Measurements from ENCODE around the gene TMOD1. TPM values are rescaled to one million over a fixed set of nuclear protein-coding genes. Genes with fewer than 3 reads are reported as not detected.
"Not testable (repeated sequence)": the region's sequence is repeated elsewhere in the genome, so short reads cannot be mapped to it uniquely, and the experiment has no call there.

Gene TMOD1
- total RNA-seq, 2 donors from 2014 or later = 0.86 to 0.94 TPM

- Mint-ChIP-seq H3K27me3 (no peaks in the 10 kb centered on the region), H3K4me1 (no peaks in the 10 kb centered on the region), H3K27ac (no peak overlapping the region), H3K36me3 (ENCODE audit: low read depth) (peaks cover 10% of the 10 kb centered on the region), H3K4me3 (no peak overlapping the region)
- DNase-seq (no peak), ATAC-seq (no peak)
- H3K9me3 ChIP-seq (ENCODE audit: control insufficient read depth, low read length, poor library complexity, severe bottlenecking) = no peaks in the 10 kb centered on the region
Measured at GRCh38 chr9:97479496-97480159, 21.8 kb upstream of the TMOD1 start.

- no peak overlapping the region for H3K27ac Mint-ChIP-seq
- H3K4me1 Mint-ChIP-seq = no peaks in the 10 kb centered on the region
- no peak overlapping the region for H3K4me3 Mint-ChIP-seq
- no peaks in the 10 kb centered on the region for H3K27me3 Mint-ChIP-seq
- no peaks in the 10 kb centered on the region for H3K9me3 ChIP-seq (ENCODE audit: control insufficient read depth, low read length, poor library complexity, severe bottlenecking)
- ATAC-seq (no peak), DNase-seq (no peak)
- H3K36me3 Mint-ChIP-seq (ENCODE audit: low read depth) = peaks cover 7% of the 10 kb centered on the region
Measured at GRCh38 chr9:97480174-97480573, 21.3 kb upstream of the TMOD1 start.

GRCh38 chr9:97480749-97481148 is 20.7 kb upstream of the TMOD1 start:
- Mint-ChIP-seq H3K27me3 (no peaks in the 10 kb centered on the region), H3K36me3 (ENCODE audit: low read depth) (peaks cover 7% of the 10 kb centered on the region)
- ATAC-seq = no peak

GRCh38 chr9:97484134-97484533 is 17.3 kb upstream of the TMOD1 start:
- H3K27ac Mint-ChIP-seq = no peak overlapping the region
- no peaks in the 10 kb centered on the region for H3K27me3 Mint-ChIP-seq
- H3K4me3 Mint-ChIP-seq = no peak overlapping the region
- H3K9me3 ChIP-seq (ENCODE audit: control insufficient read depth, low read length, poor library complexity, severe bottlenecking) = no peaks in the 10 kb centered on the region
- peaks cover 9% of the 10 kb centered on the region for H3K36me3 Mint-ChIP-seq (ENCODE audit: low read depth)
- DNase-seq (no peak), ATAC-seq (no peak)
- no peaks in the 10 kb centered on the region for H3K4me1 Mint-ChIP-seq

More at GRCh38 chr9:97480749-97481148, 20.7 kb upstream of the TMOD1 start:
- Mint-ChIP-seq H3K4me1 (no peaks in the 10 kb centered on the region), H3K27ac (no peak overlapping the region), H3K4me3 (no peak overlapping the region)
- no peaks in the 10 kb centered on the region for H3K9me3 ChIP-seq (ENCODE audit: control insufficient read depth, low read length, poor library complexity, severe bottlenecking)
- DNase-seq = no peak

- Mint-ChIP-seq H3K27me3 (no peaks in the 10 kb centered on the region), H3K27ac (no peak overlapping the region), H3K4me1 (peaks cover 2% of the 10 kb centered on the region), H3K36me3 (ENCODE audit: low read depth) (peaks cover 10% of the 10 kb centered on the region), H3K4me3 (no peak overlapping the region)
- DNase-seq = no peak
- no peaks in the 10 kb centered on the region for H3K9me3 ChIP-seq (ENCODE audit: control insufficient read depth, low read length, poor library complexity, severe bottlenecking)
- no peak for ATAC-seq
Measured at GRCh38 chr9:97487107-97487506, 14.4 kb upstream of the TMOD1 start.

GRCh38 chr9:97487861-97488260 is 13.6 kb upstream of the TMOD1 start:
- Mint-ChIP-seq H3K4me1 (peaks cover 2% of the 10 kb centered on the region), H3K36me3 (ENCODE audit: low read depth) (peaks cover 11% of the 10 kb centered on the region), H3K27me3 (no peaks in the 10 kb centered on the region), H3K27ac (no peak overlapping the region), H3K4me3 (no peak overlapping the region)
- no peaks in the 10 kb centered on the region for H3K9me3 ChIP-seq (ENCODE audit: control insufficient read depth, low read length, poor library complexity, severe bottlenecking)
- ATAC-seq (no peak), DNase-seq (no peak)

GRCh38 chr9:97491216-97491999 is 10.1 kb upstream of the TMOD1 start:
- ATAC-seq = no peak
- peaks cover 2% of the 10 kb centered on the region for H3K4me1 Mint-ChIP-seq
- H3K27ac Mint-ChIP-seq = no peak overlapping the region
- peaks cover 17% of the 10 kb centered on the region for H3K36me3 Mint-ChIP-seq (ENCODE audit: low read depth)
- no peaks in the 10 kb centered on the region for H3K9me3 ChIP-seq (ENCODE audit: control insufficient read depth, low read length, poor library complexity, severe bottlenecking)
- no peak overlapping the region for H3K4me3 Mint-ChIP-seq
- DNase-seq = no peak
- H3K27me3 Mint-ChIP-seq = no peaks in the 10 kb centered on the region

GRCh38 chr9:97497558-97498375 is 3.7 kb upstream of the TMOD1 start:
- not testable (repeated sequence) for H3K27ac Mint-ChIP-seq; H3K4me1 Mint-ChIP-seq; ATAC-seq; H3K9me3 ChIP-seq (ENCODE audit: control insufficient read depth, low read length, poor library complexity, severe bottlenecking); H3K4me3 Mint-ChIP-seq; DNase-seq
- peaks cover 15% of the 10 kb centered on the region for H3K27me3 Mint-ChIP-seq
- peaks cover 11% of the 10 kb centered on the region for H3K36me3 Mint-ChIP-seq (ENCODE audit: low read depth)

- Mint-ChIP-seq H3K27me3 (peaks cover 15% of the 10 kb centered on the region), H3K4me1 (peaks cover 12% of the 10 kb centered on the region), H3K36me3 (ENCODE audit: low read depth) (peaks cover 11% of the 10 kb centered on the region)
- not testable (repeated sequence) for DNase-seq; H3K27ac Mint-ChIP-seq; H3K4me3 Mint-ChIP-seq; H3K9me3 ChIP-seq (ENCODE audit: control insufficient read depth, low read length, poor library complexity, severe bottlenecking); ATAC-seq
Measured at GRCh38 chr9:97498846-97499245, 2.6 kb upstream of the TMOD1 start.

- peaks cover 15% of the 10 kb centered on the region for H3K27me3 Mint-ChIP-seq
- DNase-seq (no peak), ATAC-seq (no peak)
- no peaks in the 10 kb centered on the region for H3K9me3 ChIP-seq (ENCODE audit: control insufficient read depth, low read length, poor library complexity, severe bottlenecking)
- peak overlapping the region; percentile 66 for H3K4me3 Mint-ChIP-seq
- peaks cover 15% of the 10 kb centered on the region for H3K36me3 Mint-ChIP-seq (ENCODE audit: low read depth)
- H3K4me1 Mint-ChIP-seq = peaks cover 12% of the 10 kb centered on the region
- no peak overlapping the region for H3K27ac Mint-ChIP-seq
Measured at GRCh38 chr9:97500263-97500662, 1.2 kb upstream of the TMOD1 start.

GRCh38 chr9:97500765-97501176 is 695 bp upstream of the TMOD1 start:
- Mint-ChIP-seq H3K36me3 (ENCODE audit: low read depth) (peaks cover 15% of the 10 kb centered on the region), H3K27me3 (peaks cover 15% of the 10 kb centered on the region)

GRCh38 chr9:97501972-97502221 is 431 bp downstream of the TMOD1 start:
- Mint-ChIP-seq H3K4me3 (peak overlapping the region; percentile 81), H3K27ac (no peak overlapping the region), H3K36me3 (ENCODE audit: low read depth) (peaks cover 8% of the 10 kb centered on the region), H3K4me1 (peaks cover 12% of the 10 kb centered on the region), H3K27me3 (peaks cover 15% of the 10 kb centered on the region)
- ATAC-seq (peak; percentile 17), DNase-seq (no peak)
- H3K9me3 ChIP-seq (ENCODE audit: control insufficient read depth, low read length, poor library complexity, severe bottlenecking) = no peaks in the 10 kb centered on the region

More at GRCh38 chr9:97500765-97501176, 695 bp upstream of the TMOD1 start:
- no peaks in the 10 kb centered on the region for H3K9me3 ChIP-seq (ENCODE audit: control insufficient read depth, low read length, poor library complexity, severe bottlenecking)
- DNase-seq (no peak), ATAC-seq (no peak)
- Mint-ChIP-seq H3K4me3 (peak overlapping the region; percentile 74), H3K27ac (no peak overlapping the region), H3K4me1 (peaks cover 12% of the 10 kb centered on the region)

GRCh38 chr9:97502222-97502983 is 937 bp downstream of the TMOD1 start:
- peak overlapping the region; percentile 24 for H3K27ac Mint-ChIP-seq
- peaks cover 12% of the 10 kb centered on the region for H3K4me1 Mint-ChIP-seq
- peaks cover 8% of the 10 kb centered on the region for H3K36me3 Mint-ChIP-seq (ENCODE audit: low read depth)
- peak overlapping the region; percentile 81 for H3K4me3 Mint-ChIP-seq
- DNase-seq = no peak
- H3K9me3 ChIP-seq (ENCODE audit: control insufficient read depth, low read length, poor library complexity, severe bottlenecking) = no peaks in the 10 kb centered on the region
- no peak for ATAC-seq
- H3K27me3 Mint-ChIP-seq = peaks cover 15% of the 10 kb centered on the region
